Activated CD4-positive, alpha-beta T cell treated with anti-CD3 and anti-CD28 coated beads, Interleukin-2, amount 50 U/mL, for 16 hours (primary cell): ENCODE results near the gene GABPA.

ENCODE experiments used
- DNase-seq: peaks from one replicate; pipeline ENCODE4 v3.0.0-alpha.2; 2020

The GABPA gene

DNA sequence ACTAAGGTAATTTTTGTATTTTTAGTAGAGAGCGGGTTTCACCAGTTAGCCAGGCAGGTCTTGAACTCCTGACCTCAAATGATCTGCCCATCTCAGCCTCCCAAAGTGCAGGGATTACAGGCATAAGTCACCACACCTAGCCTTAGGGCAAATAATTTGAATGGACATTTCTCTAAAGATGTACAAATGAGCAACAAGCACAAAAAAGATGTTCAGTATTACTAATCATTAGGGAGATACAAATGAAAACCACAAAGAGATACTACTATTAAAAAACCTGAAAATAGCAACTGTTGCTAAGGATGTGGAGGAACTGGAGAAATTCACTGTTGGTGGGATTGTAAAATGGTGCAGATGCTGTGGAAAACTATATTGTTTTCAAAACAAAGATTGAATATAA lies 79.1 kb downstream of the GABPA start:
- no peak for DNase-seq

DNA sequence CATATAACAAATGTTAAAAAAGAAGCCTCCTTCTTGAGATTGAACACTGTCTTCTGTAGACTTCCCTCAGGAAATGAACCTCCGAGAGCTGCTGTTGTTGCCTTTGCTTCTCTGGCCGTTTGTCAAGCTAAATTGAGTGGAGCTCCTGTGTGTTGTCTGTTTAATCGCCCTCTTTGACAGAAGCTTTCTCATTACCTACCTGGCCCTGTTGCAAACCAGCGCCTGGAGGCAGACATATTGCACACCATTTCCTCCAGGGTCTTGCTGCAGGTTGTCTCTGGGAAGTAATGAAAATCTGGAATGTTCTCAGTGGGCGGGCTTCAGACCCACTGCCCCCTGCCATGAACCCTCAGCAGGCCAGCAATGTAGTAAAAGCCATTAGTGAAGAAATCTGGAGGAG lies 83.3 kb downstream of the GABPA start:
- DNase-seq = no peak

DNA sequence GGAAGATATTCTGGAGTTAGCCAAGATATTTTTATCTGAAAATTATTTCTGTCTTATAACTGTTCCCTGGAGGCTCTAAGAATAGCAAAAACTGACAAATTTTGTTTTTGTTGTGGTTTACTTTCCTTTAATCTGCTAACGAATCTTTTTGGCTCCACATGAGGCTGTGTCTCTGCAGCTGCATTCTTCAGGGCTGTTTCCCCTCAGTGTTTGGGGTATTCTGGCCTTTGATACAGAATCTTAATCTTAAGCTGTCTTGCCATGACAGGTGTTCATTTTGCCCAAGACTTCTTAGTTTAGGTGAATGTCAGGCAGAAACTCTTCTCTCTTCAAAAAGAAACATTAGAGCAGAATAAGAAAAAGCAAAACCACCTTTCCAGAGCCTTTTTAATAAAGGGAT lies 83.8 kb downstream of the GABPA start:
- DNase-seq = no peak
